ENCODE data around the gene ADGRF3.
"Not testable (repeated sequence)": the region's sequence is repeated elsewhere in the genome, so short reads cannot be mapped to it uniquely, and the experiment has no call there.

ADGRF3 gene

DNA sequence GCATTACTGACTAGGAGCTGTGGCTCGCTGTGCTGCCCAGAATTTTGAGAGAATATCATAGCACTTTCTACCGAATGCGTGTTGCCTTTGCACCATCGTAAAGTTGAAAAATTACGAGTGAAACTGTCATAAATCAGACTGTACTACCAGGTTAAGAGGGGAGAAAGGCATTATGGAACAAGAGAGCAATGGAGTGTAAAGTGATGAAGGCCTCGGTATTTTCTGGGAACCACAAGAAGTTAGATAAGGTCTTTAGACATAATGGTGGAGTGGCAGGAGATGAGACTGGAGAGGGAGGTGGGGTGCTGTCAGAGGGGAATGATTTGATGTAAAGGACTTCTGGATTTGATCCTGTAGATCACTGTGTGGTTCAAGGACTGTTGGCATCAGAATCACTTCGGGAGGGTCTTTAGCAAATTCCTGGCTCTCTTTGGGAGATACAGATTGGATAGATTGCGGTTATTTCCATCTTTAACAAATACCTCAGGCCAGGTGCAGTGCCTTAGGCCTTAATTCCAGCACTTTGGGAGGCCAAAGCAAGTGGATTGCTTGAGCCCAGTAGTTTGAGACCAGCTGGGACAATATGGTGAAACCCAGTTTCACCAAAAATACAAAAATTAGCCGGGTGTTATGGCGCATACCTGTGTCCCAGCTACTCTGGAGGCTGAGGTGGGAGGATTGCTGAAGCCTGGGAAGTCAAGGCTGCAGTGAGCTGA, 4.9 kb upstream of the ADGRF3 start:
- DNase-seq = no peak

DNA sequence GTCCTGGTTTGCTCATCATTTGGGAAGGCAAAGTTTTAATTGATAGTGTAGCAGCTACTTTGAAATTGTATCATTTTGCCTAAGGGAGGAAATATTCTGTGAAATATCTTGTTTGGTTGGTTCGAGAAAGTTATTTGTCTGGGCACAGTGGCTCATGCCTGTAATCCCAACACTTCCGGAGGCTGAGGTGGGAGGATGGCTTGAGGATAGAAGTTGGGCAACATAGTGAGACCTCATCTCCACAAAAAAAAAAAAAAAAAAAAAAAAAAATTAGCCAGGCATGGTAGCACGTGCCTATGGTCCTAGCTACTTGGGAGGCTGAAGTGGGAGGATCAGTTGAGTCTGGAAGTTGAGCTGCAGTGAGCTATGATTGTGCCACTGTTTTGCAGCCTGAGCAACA, 3.1 kb upstream of the ADGRF3 start:
- DNase-seq = no peak

DNA sequence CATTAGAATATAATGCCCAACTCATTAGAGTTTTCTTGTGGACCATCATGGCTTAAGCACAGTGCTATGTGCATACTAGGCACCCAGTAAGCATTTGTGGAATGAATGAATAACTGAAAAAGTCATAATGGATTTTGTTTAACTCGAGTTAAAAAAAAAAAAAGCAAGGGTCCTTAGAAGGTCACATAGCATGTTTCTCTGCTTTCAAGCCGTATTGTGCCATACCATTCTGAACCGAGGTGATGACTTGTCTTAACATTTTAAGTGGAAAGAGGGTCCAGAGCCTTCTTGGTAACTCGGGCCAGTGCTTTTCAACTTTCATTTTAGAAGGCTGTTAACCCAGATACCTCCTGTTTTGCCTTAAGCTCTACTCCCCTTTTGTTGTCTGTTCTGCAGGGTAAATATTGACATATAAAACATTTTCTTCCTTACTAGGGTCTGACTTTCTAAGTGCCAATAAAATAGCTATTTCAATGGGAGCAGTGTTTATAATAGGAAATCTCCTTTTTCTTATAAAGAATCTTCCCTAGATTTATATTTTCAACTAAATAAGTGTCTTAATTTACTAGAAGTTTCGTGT, 787 bp upstream of the ADGRF3 start:
- DNase-seq = no peak

DNA sequence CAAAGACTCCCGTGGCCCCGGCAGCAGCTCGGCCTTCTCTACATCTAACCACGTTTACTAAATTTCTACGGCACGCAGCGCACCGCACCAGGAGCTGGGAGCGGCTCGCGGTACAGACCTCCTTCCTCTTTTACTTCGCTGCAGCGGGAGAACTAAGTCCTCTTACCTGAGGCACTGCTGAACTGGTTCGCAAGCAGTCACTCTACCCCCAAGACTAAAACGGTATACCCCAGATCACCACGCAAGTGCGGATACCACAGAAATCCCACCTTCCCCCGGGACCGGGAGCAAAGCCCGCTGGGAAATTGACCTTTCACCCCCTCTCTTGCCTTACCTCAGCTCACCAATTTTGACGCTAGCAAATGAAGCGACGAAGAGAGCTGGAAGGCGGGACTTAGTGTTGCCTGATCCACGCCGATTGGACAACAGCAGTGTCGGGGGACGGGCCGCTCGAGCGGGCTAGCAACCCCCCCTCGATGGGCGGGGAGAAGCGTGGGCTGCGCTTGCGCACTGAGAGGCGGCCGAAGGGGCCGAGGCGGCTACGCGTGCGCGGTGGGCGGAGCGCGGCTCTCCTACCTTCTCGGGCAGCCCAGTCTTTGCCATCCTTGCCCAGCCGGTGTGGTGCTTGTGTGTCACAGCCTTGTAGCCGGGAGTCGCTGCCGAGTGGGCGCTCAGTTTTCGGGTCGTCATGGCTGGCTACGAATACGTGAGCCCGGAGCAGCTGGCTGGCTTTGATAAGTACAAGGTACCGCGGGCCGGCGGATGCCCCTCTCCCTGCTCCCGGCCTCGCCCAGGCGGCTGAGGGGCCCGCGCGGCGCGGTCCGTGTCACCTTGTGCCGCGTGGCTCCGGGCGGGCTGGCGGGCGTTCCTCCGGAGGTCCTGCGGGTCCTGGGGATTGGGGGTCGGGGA, 790 bp downstream of the ADGRF3 start, which contains the start of gene SELENOI:
SELENOI (plus strand) TSS at position 599 of the 909 bp plus-strand sequence; CDS start at position 689, 90 bp downstream.
- DNase-seq = peak; percentile 96

GRCh38 chr2:26345283-26345544, 1.4 kb downstream of the ADGRF3 start:
- DNase-seq = no peak

- DNase-seq = no peak
Observed at GRCh38 chr2:26344581-26345282, 1.9 kb downstream of the ADGRF3 start.

DNA sequence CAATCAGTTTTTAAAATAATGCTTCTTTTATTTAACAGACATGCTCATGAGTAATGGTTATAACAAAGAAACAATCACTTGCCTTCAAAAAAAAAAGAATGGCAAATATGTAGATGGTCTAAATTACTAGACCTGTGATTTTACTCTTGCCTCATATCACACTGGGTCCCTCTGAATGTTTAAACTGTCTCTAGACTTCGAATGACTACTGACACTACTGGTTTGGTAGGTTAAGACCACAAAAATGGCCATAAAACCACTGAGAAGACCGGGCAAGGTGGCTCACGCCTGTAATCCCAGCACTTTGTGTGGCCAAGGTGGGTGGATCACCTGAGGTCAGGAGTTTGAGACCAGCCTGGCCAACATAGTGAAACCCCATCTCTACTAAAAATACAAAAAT, 5.8 kb downstream of the ADGRF3 start:
- no peak for DNase-seq

GRCh38 chr2:26337298-26337697, 9.3 kb downstream of the ADGRF3 start:
- no peak for DNase-seq

- DNase-seq = no peak
Observed at GRCh38 chr2:26336719-26337118, 9.9 kb downstream of the ADGRF3 start.

- no peak for DNase-seq
Observed at GRCh38 chr2:26335231-26335630, 11.4 kb downstream of the ADGRF3 start.

DNA sequence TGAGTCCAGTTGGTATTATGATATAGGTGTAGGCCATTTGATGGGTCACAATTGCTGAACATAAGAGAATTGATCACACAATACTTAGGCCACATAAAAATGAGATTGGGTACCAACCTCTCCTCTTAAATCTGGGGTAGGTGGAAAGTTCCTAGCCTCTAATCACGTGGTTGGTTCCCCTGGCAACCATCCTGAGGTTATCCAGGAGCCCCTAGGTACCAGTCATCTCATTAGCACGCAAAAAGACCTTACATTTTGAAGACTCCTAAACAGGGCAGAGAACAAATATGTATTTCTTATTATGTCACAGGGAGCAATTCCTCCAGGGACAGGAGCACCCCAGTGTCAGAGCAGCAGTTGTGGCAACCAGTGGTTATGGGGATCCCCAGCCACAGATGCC, 13.3 kb downstream of the ADGRF3 start:
- DNase-seq = no peak

GRCh38 chr2:26331321-26331720, 15.3 kb downstream of the ADGRF3 start:
- DNase-seq = not testable (repeated sequence)

DNA sequence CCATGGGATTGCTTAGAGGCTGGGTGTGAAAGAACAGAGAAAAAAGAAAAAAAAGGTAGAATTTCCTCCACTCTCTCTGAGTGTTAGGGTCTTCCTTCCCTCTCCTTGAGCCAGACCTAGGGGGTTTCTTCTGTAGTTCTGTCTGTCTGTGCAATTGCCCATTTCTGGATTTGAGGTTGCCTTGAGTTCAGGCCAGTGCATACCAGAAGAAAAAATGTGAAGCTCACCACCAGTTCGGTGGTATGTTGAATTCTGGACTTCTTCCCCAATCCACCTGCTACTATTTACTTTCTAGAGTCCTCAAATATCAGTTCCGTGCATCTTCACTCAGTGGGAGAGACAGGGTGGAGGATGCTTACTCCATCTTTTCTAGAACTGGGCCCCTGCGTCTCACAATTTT, 16.0 kb downstream of the ADGRF3 start:
- DNase-seq = no peak

DNA sequence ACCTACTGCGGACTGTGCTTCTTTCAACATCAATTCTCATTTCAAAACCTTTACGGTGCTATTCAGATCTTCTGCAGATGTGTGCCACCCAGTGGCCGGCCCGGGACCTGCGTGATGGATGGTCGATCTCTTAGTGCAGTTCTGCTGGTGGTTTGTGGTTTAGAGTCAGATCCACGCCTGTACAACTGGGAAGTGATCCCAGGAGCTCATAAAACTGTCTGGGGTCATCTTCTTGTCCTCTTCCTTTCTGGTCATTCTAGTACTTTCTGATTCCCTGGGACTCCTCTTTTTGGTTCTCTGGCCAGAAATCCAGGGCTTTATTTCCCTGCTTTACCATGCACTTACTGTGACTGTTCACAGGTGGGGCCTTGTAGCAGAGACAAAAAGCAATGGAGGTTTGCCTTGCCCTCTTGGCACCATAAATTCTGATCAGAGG, 16.5 kb downstream of the ADGRF3 start:
- peak; percentile 66 for DNase-seq

DNA sequence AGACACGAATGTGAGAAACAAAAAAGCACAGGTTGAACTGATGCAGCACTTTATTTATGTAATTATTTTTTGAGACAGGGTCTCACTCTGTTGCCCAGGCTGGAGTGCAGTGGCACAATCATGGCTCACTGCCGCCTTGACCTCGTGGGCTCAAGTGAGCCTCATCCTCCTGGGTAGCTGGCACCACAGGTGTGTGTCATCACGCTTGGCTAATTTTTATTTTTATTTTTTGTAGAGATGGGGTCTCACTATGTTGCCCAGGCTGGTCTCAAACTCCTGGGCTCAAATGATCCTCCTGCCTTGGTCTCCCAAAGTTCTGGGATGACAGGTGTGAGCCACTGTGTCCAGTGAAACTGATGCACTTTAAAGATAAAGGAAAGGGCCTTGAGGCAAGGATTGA, 17.5 kb downstream of the ADGRF3 start:
- DNase-seq = not testable (repeated sequence)

DNA sequence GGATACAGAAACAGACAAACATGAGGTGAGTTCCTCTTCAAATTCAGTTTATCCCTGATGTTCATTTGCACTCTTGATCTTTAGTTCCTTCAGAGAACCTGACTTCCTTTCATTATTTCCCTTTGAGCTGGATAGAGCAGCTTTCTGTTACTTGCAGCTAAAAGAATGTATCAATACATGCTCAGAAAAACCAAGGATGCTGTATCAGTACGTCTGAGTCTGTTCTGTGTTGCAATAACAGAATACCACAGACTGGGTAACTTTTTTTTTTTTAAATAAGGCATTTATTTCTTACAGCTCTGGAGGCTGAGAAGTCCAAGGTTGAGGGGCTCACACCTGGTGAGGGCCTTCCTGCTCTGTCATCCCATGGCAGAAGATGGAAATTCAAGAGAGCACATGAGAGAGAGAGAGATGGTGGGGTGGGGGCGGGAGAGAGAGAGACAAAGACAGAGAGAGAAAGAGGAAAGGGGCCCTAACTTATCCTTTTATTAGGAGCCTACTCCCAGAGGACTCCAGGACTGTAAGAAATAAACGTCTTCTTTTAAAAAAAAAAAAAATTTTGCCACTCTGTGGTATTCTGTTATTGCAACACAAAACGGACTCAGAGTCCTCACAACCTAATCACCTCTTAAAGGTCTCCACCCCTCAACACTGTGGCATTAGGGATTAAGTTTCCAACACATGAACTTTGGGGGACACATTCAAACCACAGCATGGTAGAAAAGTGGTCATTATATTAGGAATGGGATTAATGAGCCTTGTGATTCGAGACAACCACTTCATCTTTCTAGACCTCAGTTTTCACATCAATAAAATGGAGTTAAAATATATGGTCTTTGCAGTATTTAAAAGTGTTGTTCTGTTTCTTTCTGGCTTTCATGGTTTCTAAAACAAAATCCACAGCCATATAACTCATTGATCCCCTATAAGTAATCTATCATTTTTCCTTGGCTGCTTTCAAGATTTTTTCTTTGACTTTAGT, 19.0 kb downstream of the ADGRF3 start:
- no peak for DNase-seq

GRCh38 chr2:26326514-26326913, 20.1 kb downstream of the ADGRF3 start:
- no peak for DNase-seq

DNA sequence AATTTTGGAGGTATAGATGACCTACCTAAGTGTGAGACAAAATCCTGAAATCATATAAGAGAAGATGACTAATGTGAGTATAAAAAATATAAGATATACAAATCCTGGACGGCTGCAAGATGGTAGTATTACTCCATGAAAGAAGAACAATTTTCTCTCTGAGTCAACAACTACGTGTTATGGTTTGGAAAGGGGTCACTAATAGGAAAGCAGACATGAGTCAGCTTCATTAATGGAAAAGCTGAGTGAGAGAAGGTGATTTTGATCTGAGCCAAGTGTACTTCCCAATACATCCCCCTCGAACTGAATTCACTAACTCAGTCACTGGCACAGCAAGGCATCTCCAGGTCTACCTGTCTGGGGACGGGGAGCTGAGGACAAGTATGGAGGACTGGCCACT, 20.7 kb downstream of the ADGRF3 start:
- DNase-seq = no peak

DNA sequence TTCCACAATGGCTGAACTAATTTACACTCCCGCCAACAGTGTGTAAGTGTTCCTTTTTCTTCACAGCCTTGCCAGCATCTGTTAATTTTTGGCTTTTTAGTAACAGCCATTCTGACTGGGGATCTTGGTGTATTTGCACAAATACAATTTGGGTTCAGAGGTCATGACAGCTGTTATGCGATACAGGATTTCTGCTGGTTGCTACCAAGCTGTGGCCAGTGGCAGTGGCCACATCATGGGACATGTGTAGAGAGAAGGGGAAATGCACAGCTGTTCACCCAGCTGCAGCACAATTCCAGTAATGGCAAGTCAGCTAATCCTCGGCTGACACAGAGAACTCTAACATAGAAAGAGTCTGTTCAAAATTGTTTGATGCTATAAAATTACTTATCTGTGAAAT, 21.7 kb downstream of the ADGRF3 start:
- DNase-seq = no peak

DNA sequence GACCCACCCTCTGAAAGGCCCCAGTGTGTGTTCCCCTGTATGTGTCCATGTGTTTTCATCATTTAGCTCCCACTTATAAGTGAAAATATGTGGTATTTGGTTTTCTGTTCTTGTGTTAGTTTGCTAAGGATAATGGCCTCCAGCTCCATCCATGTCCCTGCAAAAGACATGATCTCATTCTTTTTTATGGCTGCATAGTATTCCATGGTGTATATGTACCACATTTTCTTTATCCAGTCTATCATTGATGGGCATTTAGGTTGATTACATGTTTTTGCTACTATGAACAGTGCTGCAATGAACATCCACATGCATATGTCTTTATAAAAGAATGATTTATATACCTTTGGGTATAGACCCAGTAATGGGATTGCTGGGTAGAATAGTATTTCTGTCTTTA, 22.1 kb downstream of the ADGRF3 start:
- DNase-seq = not testable (repeated sequence)

- DNase-seq = no peak
Observed at GRCh38 chr2:26318950-26319349, 27.6 kb downstream of the ADGRF3 start.

Data from NK-92 treated with Interleukin-12 subunit alpha and Interleukin-12 subunit beta, amount 100 ng/mL, for 24 hours (cell line).